ENCODE measurements around the gene IPO9.

DNA sequence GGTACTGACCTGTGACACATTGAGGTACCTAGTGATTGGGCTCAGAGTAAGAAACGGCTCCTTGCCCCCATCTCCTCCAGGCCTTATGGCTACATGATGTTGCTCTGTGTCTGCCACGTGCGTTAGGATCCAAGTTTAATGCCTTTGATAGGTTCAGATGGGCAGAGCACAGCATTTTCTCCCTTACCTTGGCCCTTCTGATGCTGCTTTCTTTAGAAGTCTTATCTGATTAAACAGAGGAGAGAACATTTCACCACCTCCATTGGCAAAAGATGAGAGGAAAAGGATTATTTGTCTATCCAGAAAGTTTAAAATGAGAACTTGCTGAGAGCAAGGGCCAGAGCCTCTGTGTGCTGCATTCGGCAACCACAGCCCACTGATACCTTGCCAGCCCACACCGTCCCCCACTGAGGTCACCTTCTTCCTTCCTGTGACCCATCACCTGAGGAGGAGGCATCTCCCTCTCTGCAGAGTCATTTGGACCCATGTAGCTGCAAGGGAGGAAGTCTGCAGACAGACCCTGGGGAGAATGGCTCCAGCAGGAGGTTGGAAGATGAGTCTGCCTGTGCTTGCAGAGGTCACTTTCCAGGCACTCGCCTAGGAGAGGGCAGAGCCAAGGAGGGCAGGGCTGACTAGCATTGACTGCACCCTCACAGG, 76.4 kb downstream of the IPO9 start:
- TF ChIP-seq, protein P1, sequence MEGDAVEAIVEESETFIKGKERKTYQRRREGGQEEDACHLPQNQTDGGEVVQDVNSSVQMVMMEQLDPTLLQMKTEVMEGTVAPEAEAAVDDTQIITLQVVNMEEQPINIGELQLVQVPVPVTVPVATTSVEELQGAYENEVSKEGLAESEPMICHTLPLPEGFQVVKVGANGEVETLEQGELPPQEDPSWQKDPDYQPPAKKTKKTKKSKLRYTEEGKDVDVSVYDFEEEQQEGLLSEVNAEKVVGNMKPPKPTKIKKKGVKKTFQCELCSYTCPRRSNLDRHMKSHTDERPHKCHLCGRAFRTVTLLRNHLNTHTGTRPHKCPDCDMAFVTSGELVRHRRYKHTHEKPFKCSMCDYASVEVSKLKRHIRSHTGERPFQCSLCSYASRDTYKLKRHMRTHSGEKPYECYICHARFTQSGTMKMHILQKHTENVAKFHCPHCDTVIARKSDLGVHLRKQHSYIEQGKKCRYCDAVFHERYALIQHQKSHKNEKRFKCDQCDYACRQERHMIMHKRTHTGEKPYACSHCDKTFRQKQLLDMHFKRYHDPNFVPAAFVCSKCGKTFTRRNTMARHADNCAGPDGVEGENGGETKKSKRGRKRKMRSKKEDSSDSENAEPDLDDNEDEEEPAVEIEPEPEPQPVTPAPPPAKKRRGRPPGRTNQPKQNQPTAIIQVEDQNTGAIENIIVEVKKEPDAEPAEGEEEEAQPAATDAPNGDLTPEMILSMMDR (conservative IDR thresholded peaks at IDR 0.05; ENCODE audit: low read depth, low read length), result no peak
- TF ChIP-seq POLR2A (IDR thresholded peaks at IDR 0.05; ENCODE audit: low read depth, low read length) (no peak), MAFK (IDR thresholded peaks at IDR 0.05; ENCODE audit: low read depth, low read length) (no peak), BHLHE40 (IDR thresholded peaks at IDR 0.05; ENCODE audit: low read depth, low read length) (no peak), RFX5 (IDR thresholded peaks at IDR 0.05; ENCODE audit: low read depth, low read length) (no peak), RCOR1 (IDR thresholded peaks at IDR 0.05; ENCODE audit: insufficient replicate concordance, low read length) (no peak)
- TF ChIP-seq, protein P2, sequence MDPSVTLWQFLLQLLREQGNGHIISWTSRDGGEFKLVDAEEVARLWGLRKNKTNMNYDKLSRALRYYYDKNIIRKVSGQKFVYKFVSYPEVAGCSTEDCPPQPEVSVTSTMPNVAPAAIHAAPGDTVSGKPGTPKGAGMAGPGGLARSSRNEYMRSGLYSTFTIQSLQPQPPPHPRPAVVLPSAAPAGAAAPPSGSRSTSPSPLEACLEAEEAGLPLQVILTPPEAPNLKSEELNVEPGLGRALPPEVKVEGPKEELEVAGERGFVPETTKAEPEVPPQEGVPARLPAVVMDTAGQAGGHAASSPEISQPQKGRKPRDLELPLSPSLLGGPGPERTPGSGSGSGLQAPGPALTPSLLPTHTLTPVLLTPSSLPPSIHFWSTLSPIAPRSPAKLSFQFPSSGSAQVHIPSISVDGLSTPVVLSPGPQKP (IDR thresholded peaks at IDR 0.05; ENCODE audit: borderline replicate concordance, low read depth, low read length), result no peak
